Neuron (in vitro differentiated cells): ENCODE results near the gene BARHL1.

Experiments used
- H2AFZ ChIP-seq: one replicate; pipeline ENCODE4 v1.6.1; 2013; ENCODE audit warnings: low read depth, mild to moderate bottlenecking, inconsistent platforms, low read length, moderate library complexity
- H3K27me3 ChIP-seq: one replicate; pipeline ENCODE4 v1.6.1; 2013; ENCODE audit warnings: low read length; ENCODE audit not compliant: insufficient read depth
- H3K36me3 ChIP-seq: one replicate; pipeline ENCODE4 v1.6.1; 2013; ENCODE audit warnings: low read length; ENCODE audit not compliant: insufficient read depth
- H3K4me1 ChIP-seq: one replicate; pipeline ENCODE4 v1.6.1; 2013; ENCODE audit warnings: low read length; ENCODE audit not compliant: insufficient read depth
- H3K4me3 ChIP-seq: 2 replicates; pipeline ENCODE4 v1.5.1; 2013; ENCODE audit warnings: mild to moderate bottlenecking, low read length, moderate library complexity
- H3K9me3 ChIP-seq: one replicate; pipeline ENCODE4 v1.6.1; 2013; ENCODE audit warnings: low read length

Gene BARHL1

GRCh38 chr9:132615774-132616173 is 33.4 kb downstream of the BARHL1 start:
- Histone ChIP-seq H3K9me3 (no peaks in the 10 kb centered on the region), H3K4me1 (peaks cover 11% of the 10 kb centered on the region), H2AFZ (no peak overlapping the region), H3K27me3 (no peaks in the 10 kb centered on the region), H3K4me3 (no peak overlapping the region), H3K36me3 (peaks cover 59% of the 10 kb centered on the region)

- Histone ChIP-seq H3K36me3 (peaks cover 50% of the 10 kb centered on the region), H3K9me3 (no peaks in the 10 kb centered on the region), H2AFZ (no peak overlapping the region), H3K27me3 (no peaks in the 10 kb centered on the region), H3K4me1 (peaks cover 11% of the 10 kb centered on the region), H3K4me3 (no peak overlapping the region)
Observed at GRCh38 chr9:132616725-132617124, 34.3 kb downstream of the BARHL1 start.

- H3K9me3 ChIP-seq = no peaks in the 10 kb centered on the region
- no peaks in the 10 kb centered on the region for H3K27me3 ChIP-seq
- no peak overlapping the region for H3K4me3 ChIP-seq
- peaks cover 11% of the 10 kb centered on the region for H3K4me1 ChIP-seq
- H3K36me3 ChIP-seq = peaks cover 42% of the 10 kb centered on the region
- no peak overlapping the region for H2AFZ ChIP-seq
Observed at GRCh38 chr9:132622159-132622558, 39.8 kb downstream of the BARHL1 start.

GRCh38 chr9:132626285-132626684 is 43.9 kb downstream of the BARHL1 start:
- no peaks in the 10 kb centered on the region for H3K9me3 ChIP-seq
- H3K27me3 ChIP-seq = no peaks in the 10 kb centered on the region
- no peak overlapping the region for H2AFZ ChIP-seq
- peaks cover 64% of the 10 kb centered on the region for H3K36me3 ChIP-seq
- no peak overlapping the region for H3K4me3 ChIP-seq
- no peaks in the 10 kb centered on the region for H3K4me1 ChIP-seq

- Histone ChIP-seq H3K36me3 (peaks cover 67% of the 10 kb centered on the region), H3K9me3 (no peaks in the 10 kb centered on the region), H3K27me3 (no peaks in the 10 kb centered on the region), H3K4me3 (no peak overlapping the region), H3K4me1 (no peaks in the 10 kb centered on the region), H2AFZ (no peak overlapping the region)
Observed at GRCh38 chr9:132627106-132627505, 44.7 kb downstream of the BARHL1 start.

- H3K4me3 ChIP-seq = no peak overlapping the region
- H2AFZ ChIP-seq = no peak overlapping the region
Observed at GRCh38 chr9:132627594-132627993, 45.2 kb downstream of the BARHL1 start.

GRCh38 chr9:132628746-132629145 is 46.3 kb downstream of the BARHL1 start:
- no peak overlapping the region for H2AFZ ChIP-seq
- peaks cover 64% of the 10 kb centered on the region for H3K36me3 ChIP-seq
- H3K4me1 ChIP-seq = no peaks in the 10 kb centered on the region

More at GRCh38 chr9:132627594-132627993, 45.2 kb downstream of the BARHL1 start:
- H3K27me3 ChIP-seq = no peaks in the 10 kb centered on the region
- no peaks in the 10 kb centered on the region for H3K9me3 ChIP-seq
- H3K4me1 ChIP-seq = no peaks in the 10 kb centered on the region
- H3K36me3 ChIP-seq = peaks cover 67% of the 10 kb centered on the region

GRCh38 chr9:132630116-132630515 is 47.7 kb downstream of the BARHL1 start:
- Histone ChIP-seq H3K4me3 (no peak overlapping the region), H2AFZ (no peak overlapping the region), H3K36me3 (peaks cover 54% of the 10 kb centered on the region), H3K4me1 (no peaks in the 10 kb centered on the region), H3K9me3 (no peaks in the 10 kb centered on the region), H3K27me3 (no peaks in the 10 kb centered on the region)

More at GRCh38 chr9:132628746-132629145, 46.3 kb downstream of the BARHL1 start:
- H3K9me3 ChIP-seq = no peaks in the 10 kb centered on the region
- no peak overlapping the region for H3K4me3 ChIP-seq
- H3K27me3 ChIP-seq = no peaks in the 10 kb centered on the region

GRCh38 chr9:132630811-132631210 is 48.4 kb downstream of the BARHL1 start:
- Histone ChIP-seq H3K9me3 (no peaks in the 10 kb centered on the region), H3K4me1 (no peaks in the 10 kb centered on the region), H3K36me3 (peaks cover 48% of the 10 kb centered on the region), H2AFZ (no peak overlapping the region), H3K4me3 (no peak overlapping the region), H3K27me3 (no peaks in the 10 kb centered on the region)

GRCh38 chr9:132631280-132631679 is 48.9 kb downstream of the BARHL1 start:
- no peak overlapping the region for H2AFZ ChIP-seq
- peaks cover 53% of the 10 kb centered on the region for H3K36me3 ChIP-seq
- no peak overlapping the region for H3K4me3 ChIP-seq
- H3K9me3 ChIP-seq = no peaks in the 10 kb centered on the region
- H3K4me1 ChIP-seq = no peaks in the 10 kb centered on the region
- H3K27me3 ChIP-seq = no peaks in the 10 kb centered on the region

- Histone ChIP-seq H3K27me3 (no peaks in the 10 kb centered on the region), H3K4me1 (no peaks in the 10 kb centered on the region), H3K9me3 (no peaks in the 10 kb centered on the region), H2AFZ (no peak overlapping the region), H3K4me3 (no peak overlapping the region), H3K36me3 (peaks cover 55% of the 10 kb centered on the region)
Observed at GRCh38 chr9:132631685-132632084, 49.3 kb downstream of the BARHL1 start.

- Histone ChIP-seq H3K9me3 (no peaks in the 10 kb centered on the region), H2AFZ (no peak overlapping the region), H3K36me3 (peaks cover 57% of the 10 kb centered on the region), H3K4me1 (no peaks in the 10 kb centered on the region), H3K4me3 (no peak overlapping the region), H3K27me3 (no peaks in the 10 kb centered on the region)
Observed at GRCh38 chr9:132632413-132633129, 50.2 kb downstream of the BARHL1 start.

GRCh38 chr9:132634327-132634726 is 51.9 kb downstream of the BARHL1 start:
- H3K36me3 ChIP-seq = peaks cover 56% of the 10 kb centered on the region
- H3K4me1 ChIP-seq = no peaks in the 10 kb centered on the region
- no peak overlapping the region for H3K4me3 ChIP-seq
- no peaks in the 10 kb centered on the region for H3K27me3 ChIP-seq
- H2AFZ ChIP-seq = no peak overlapping the region
- H3K9me3 ChIP-seq = no peaks in the 10 kb centered on the region

GRCh38 chr9:132637351-132637750 is 54.9 kb downstream of the BARHL1 start:
- no peak overlapping the region for H2AFZ ChIP-seq
- H3K27me3 ChIP-seq = no peaks in the 10 kb centered on the region
- H3K4me1 ChIP-seq = no peaks in the 10 kb centered on the region
- H3K4me3 ChIP-seq = no peak overlapping the region
- H3K36me3 ChIP-seq = peaks cover 58% of the 10 kb centered on the region
- no peaks in the 10 kb centered on the region for H3K9me3 ChIP-seq
